HepG2 (cell line): ENCODE data around the gene CXCR5. TPM values are rescaled to one million over a fixed set of nuclear protein-coding genes. Genes with fewer than 3 reads are reported as not detected.

ENCODE experiments used
- CERS6 ChIP-seq: sonication (generic); formaldehyde crosslinking; IDR thresholded peaks from 2 replicates; pipeline ENCODE4 v1.5.0; 2020; ENCODE audit warnings: missing genetic modification reagents
- CREB1 ChIP-seq, 2 experiments: fragments of 450-650 bp in 1 of 2; IDR thresholded peaks; 2 replicates each; pipeline ENCODE4 v1.6.1; 2016 to 2017; ENCODE audit warnings: control low read depth in 1 of 2, mild to moderate bottlenecking in 1 of 2, missing compliant biosample characterization in 1 of 2, missing genetic modification characterization in 1 of 2
- HOXA3 ChIP-seq: sonication (generic); formaldehyde crosslinking; IDR thresholded peaks from 2 replicates; pipeline ENCODE4 v1.5.0; 2020; ENCODE audit warnings: missing genetic modification reagents
- MIER3 ChIP-seq: IDR thresholded peaks from 2 replicates; pipeline ENCODE4 v1.6.1; 2016; ENCODE audit warnings: missing compliant biosample characterization, borderline replicate concordance
- RFX3 ChIP-seq: IDR thresholded peaks from 2 replicates; pipeline ENCODE4 v1.6.1; 2016; ENCODE audit warnings: missing biosample characterization, missing genetic modification reagents
- SOX13 ChIP-seq, 3 experiments: fragments of 450-650 bp in 1 of 3; sonication (generic) in 1 of 3; formaldehyde crosslinking in 1 of 3; IDR thresholded peaks in 2 of 3; conservative IDR thresholded peaks in 1 of 3; 2 replicates each; pipeline versions ENCODE4 v1.5.0 to v1.6.1; 2016 to 2020; ENCODE audit warnings: antibody characterized with exemption in 1 of 3, mild to moderate bottlenecking in 1 of 3, missing compliant biosample characterization in 1 of 3, missing genetic modification reagents in 1 of 3, moderate library complexity in 1 of 3
- SUZ12 ChIP-seq: fragments of 150-350 bp; IDR thresholded peaks from 2 replicates; pipeline ENCODE4 v1.6.1; 2014; ENCODE audit warnings: low read depth, low read length
- TEAD3 ChIP-seq: optimal IDR thresholded peaks from 2 replicates; pipeline ENCODE3; 2016; ENCODE audit warnings: borderline replicate concordance
- TRAFD1 ChIP-seq: sonication (generic); formaldehyde crosslinking; IDR thresholded peaks from 2 replicates; pipeline ENCODE4 v1.5.1; 2020; ENCODE audit warnings: missing genetic modification reagents, mild to moderate bottlenecking, borderline replicate concordance
- ZBED4 ChIP-seq: sonication (generic); formaldehyde crosslinking; IDR thresholded peaks from 2 replicates; pipeline ENCODE4 v1.4.0; 2020; ENCODE audit warnings: missing genetic modification reagents, borderline replicate concordance
- ZBTB7B ChIP-seq: sonication (generic); formaldehyde crosslinking; IDR thresholded peaks from 2 replicates; pipeline ENCODE4 v1.4.0; 2020; ENCODE audit warnings: missing genetic modification reagents
- ZMAT3 ChIP-seq: sonication (generic); formaldehyde crosslinking; conservative IDR thresholded peaks from 2 replicates; pipeline ENCODE4 v1.7.0; 2021; ENCODE audit warnings: missing genetic modification reagents
- ZNF232 ChIP-seq: sonication (generic); formaldehyde crosslinking; IDR thresholded peaks from 2 replicates; pipeline ENCODE4 v1.4.0; 2020; ENCODE audit warnings: missing genetic modification reagents, borderline replicate concordance
- ZNF446 ChIP-seq: sonication (generic); formaldehyde crosslinking; IDR thresholded peaks from 2 replicates; pipeline ENCODE4 v1.5.0; 2020; ENCODE audit warnings: mild to moderate bottlenecking, missing genetic modification reagents
- ZNF605 ChIP-seq: sonication (generic); formaldehyde crosslinking; IDR thresholded peaks from 2 replicates; pipeline ENCODE4 v1.8.0; 2022; ENCODE audit warnings: mild to moderate bottlenecking, missing genetic modification reagents
- ZNF841 ChIP-seq: sonication (generic); formaldehyde crosslinking; IDR thresholded peaks from 2 replicates; pipeline ENCODE4 v1.8.1; 2023; ENCODE audit warnings: missing genetic modification reagents, borderline replicate concordance
- ZSCAN21 ChIP-seq: sonication (generic); formaldehyde crosslinking; IDR thresholded peaks from 2 replicates; pipeline ENCODE4 v1.8.0; 2022; ENCODE audit warnings: mild to moderate bottlenecking, missing genetic modification reagents, moderate library complexity, borderline replicate concordance
- ZSCAN22 ChIP-seq: sonication (generic); formaldehyde crosslinking; IDR thresholded peaks from 2 replicates; pipeline ENCODE4 v1.4.0; 2020; ENCODE audit warnings: mild to moderate bottlenecking, missing genetic modification reagents
- ZSCAN9 ChIP-seq: IDR thresholded peaks from 2 replicates; pipeline ENCODE4 v1.6.1; 2016; ENCODE audit warnings: borderline replicate concordance
- polyA plus RNA-seq, 8 experiments: library from polyadenylated mRNA; depleted of rRNA in 3 of 8; stranded (reverse) in 7 of 8; unstranded in 1 of 8; fragments of >200 nt; fragmentation: Illumina TruSeq in 4 of 8; extraction: Trizol in 4 of 8; gene quantifications; 2 replicates each; pipeline versions ENCODE4 v1.2.1 to v1.2.3, GENCODE V29; 2011 to 2016; ENCODE audit warnings: low read depth in 4 of 8, missing spikeins in 1 of 8, mixed read lengths in 1 of 8; ENCODE audit not compliant: insufficient read depth in 1 of 8
- total RNA-seq, 5 experiments: library from RNA; depleted of rRNA; stranded (reverse); fragments of >200 nt; fragmentation: Illumina TruSeq; extraction: Trizol; gene quantifications; 2 replicates each; pipeline ENCODE4 v1.2.3, GENCODE V29; 2016; ENCODE audit warnings: low read depth in 1 of 5
- TF ChIP-seq, protein P1 (sequence below): sonication (generic); formaldehyde crosslinking; IDR thresholded peaks from 2 replicates; pipeline ENCODE4 v1.4.0; 2020; ENCODE audit warnings: low read depth, mild to moderate bottlenecking, missing genetic modification reagents

CXCR5 gene
- total and polyA plus RNA-seq, 2 of the 13 experiments (the other 11 are each of a cell fraction or from before 2014, with no cell fraction given) = not detected

DNA sequence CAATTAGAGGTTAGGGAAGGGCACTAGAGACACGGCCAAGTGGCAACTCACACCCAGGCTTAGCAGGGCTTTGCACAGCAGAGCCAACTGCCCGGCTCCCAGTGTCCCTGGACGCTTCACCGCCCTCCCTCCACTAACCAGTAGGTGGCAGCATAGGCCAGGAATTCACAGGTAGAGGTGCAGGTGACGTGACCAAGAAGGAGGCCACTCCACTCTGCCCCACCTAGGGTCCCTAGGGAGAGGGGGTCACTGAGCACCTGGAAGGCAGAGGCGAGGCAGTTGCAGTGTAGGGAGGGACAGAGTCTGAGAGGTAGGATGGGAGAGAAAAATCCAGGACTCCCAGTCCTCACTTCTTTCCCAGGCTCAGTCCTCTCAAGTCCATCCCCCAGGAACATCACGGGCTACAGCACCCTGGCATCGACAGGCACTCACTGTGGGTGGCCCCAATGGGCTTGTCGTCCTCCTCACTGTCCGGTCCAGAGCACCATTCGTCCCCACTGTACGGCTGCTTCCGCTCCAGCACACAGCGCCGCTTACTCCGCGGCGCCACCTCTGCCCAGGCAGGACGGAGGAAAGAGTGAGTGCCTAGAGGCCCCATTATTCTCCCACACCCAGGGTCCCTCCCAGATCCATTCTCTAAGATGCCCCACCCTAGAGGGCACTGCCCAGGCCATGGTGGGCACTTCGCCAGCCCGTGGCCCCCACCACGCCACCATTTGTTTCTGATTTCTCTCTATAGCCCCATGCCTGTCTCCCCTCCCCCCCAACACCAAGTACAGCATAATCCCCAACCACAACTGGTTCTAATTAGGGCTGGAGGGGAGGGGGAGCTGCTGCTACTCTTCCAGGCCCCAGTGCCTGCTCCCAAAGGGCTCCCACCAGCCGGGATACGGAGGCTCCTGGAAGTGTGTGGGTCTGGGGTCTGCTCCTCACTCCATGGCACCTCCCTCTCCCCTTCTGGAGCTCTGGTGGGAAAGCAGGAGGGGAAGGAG is 23.7 kb downstream of the CXCR5 start (continued):
- 0 out of 2 replicates have a peak, but pooled peaks have one; percentile 67 for TF ChIP-seq ZBED4 (CRISPR knock-in tag)
- no peak for TF ChIP-seq RFX3 (CRISPR knock-in tag)
- no peak for TF ChIP-seq ZSCAN22
- TF ChIP-seq TEAD3 = peak; percentile 56
- TF ChIP-seq TRAFD1 (CRISPR knock-in tag) = no peak
- no peak for TF ChIP-seq ZNF446 (CRISPR knock-in tag)
- peak; percentile 67; the same call in 1 of the 2 replicates for TF ChIP-seq MIER3 (CRISPR knock-in tag)
- TF ChIP-seq ZMAT3 (CRISPR knock-in tag) = no peak
- no peak for TF ChIP-seq ZSCAN21 (CRISPR knock-in tag)
- no peak for TF ChIP-seq SOX13 (IDR thresholded peaks at IDR 0.05)
- TF ChIP-seq SOX13 (CRISPR knock-in tag; conservative IDR thresholded peaks at IDR 0.05 in 1 of 2, IDR thresholded peaks at IDR 0.05 in 1 of 2) = 0 out of 4 replicates have a peak, but pooled peaks of 1 of the 2 experiments have one; percentile 12
- TF ChIP-seq HOXA3 = peak; percentile 13; the same call in 1 of the 2 replicates
- no peak for TF ChIP-seq ZNF232
- TF ChIP-seq ZSCAN9 (CRISPR knock-in tag) = no peak
- no peak for TF ChIP-seq ZBTB7B
- TF ChIP-seq ZNF841 = no peak
- TF ChIP-seq SUZ12 = no peak
- TF ChIP-seq, protein P1, sequence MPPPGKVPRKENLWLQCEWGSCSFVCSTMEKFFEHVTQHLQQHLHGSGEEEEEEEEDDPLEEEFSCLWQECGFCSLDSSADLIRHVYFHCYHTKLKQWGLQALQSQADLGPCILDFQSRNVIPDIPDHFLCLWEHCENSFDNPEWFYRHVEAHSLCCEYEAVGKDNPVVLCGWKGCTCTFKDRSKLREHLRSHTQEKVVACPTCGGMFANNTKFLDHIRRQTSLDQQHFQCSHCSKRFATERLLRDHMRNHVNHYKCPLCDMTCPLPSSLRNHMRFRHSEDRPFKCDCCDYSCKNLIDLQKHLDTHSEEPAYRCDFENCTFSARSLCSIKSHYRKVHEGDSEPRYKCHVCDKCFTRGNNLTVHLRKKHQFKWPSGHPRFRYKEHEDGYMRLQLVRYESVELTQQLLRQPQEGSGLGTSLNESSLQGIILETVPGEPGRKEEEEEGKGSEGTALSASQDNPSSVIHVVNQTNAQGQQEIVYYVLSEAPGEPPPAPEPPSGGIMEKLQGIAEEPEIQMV = no peak
- no peak for TF ChIP-seq ZNF605
- TF ChIP-seq CREB1 (IDR thresholded peaks at IDR 0.05) = 0 out of 2 replicates have a peak, but pooled peaks have one; percentile 36
- no peak for TF ChIP-seq CREB1 (CRISPR knock-in tag; IDR thresholded peaks at IDR 0.05)
- TF ChIP-seq CERS6 (CRISPR knock-in tag) = no peak
